Measurements from ENCODE around the gene BUB3.

The BUB3 gene, protein sequence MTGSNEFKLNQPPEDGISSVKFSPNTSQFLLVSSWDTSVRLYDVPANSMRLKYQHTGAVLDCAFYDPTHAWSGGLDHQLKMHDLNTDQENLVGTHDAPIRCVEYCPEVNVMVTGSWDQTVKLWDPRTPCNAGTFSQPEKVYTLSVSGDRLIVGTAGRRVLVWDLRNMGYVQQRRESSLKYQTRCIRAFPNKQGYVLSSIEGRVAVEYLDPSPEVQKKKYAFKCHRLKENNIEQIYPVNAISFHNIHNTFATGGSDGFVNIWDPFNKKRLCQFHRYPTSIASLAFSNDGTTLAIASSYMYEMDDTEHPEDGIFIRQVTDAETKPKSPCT

DNA sequence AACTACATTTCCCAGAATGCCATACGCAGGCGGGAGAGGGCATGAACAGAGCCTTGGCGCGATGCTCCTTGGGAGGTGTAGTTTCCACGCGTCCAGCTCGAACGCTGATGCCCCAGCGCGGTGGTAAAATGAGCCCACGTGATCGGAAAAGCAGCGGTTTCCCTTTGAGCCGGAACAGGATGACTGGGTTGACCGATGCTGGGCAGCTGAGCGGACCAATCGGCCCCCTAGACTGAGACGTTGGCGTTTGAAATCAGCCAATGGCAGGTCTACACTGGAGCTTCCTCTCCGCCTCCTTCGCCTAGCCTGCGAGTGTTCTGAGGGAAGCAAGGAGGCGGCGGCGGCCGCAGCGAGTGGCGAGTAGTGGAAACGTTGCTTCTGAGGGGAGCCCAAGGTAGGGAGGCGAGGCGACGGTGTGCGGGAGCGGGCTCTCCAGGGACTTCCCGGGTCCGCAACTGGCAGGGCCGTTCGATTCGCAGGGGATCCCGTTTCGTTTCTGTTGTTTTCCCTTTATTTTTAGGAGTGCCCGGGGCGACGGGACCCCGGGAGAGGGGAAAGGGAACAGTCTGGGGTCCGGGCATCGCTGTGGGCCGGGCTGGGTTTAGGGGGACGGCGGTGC lies at the start of gene BUB3:
Gene BUB3, plus strand, starts transcription at position 311 of the 619 bp plus-strand sequence. CDS start 516 bp downstream, outside the sequence.
- peak; percentile 82 to 83 for DNase-seq (ENCODE audit: extremely low read depth in 1 of 2, low read depth in 1 of 2)

DNA sequence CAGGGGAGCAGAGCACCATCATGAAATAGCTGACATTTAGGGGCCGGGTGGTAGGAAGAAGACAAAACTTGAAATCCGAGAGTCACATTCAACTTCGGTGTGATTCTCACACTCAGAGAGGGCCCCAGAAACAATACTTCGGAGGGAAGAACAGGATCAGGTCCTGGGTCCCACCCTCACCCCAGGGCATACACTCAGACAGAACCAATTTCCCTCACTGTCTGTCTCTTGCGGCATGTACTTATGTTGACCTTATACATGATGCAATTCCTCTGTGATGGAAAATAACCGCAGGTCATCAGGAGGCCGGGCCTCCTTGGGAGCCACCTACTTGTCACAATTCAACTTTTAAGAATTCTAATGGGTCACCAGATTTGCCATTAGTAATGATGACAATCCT lies 44.7 kb upstream of the BUB3 start:
- no peak for DNase-seq (ENCODE audit: extremely low read depth in 1 of 2, low read depth in 1 of 2)

DNA sequence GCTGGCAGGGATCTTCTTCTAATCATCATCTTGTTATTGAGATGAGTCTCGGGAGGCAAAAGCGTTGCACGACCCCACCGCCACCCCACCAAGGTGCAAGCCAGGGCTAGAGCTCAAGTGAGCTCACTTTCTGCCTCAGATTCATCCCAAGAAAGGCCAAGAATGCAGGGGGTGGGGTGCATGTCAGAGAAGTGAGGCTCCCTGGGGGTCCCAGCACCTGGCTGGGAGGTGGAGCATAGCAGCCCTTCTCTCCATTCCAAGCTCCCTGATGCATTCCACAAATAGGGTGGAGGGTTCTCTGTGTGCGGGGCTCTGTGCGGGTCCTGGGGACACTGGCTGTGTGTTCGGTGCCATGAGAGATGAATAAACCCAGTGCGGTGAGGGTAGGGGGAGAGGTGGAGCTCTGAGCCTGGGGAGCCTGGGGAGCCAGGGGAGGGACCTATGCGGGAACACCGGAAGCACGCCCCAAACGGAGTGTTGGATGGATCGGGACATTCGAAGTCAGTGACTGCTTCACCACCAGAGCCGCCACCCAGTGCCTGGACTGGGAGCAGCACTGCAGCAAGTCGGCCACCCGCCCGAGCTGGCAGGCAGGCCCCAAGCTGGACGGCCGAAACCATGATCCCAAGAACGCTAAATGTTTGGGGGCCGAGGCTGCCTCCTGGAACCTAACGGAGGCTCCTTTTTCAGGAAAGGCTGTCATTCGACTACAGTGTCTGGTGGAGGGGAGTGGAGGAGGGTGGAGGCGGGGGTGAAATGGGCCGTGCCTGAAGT lies 36.4 kb upstream of the BUB3 start:
- no peak for DNase-seq (ENCODE audit: extremely low read depth in 1 of 2, low read depth in 1 of 2)

DNA sequence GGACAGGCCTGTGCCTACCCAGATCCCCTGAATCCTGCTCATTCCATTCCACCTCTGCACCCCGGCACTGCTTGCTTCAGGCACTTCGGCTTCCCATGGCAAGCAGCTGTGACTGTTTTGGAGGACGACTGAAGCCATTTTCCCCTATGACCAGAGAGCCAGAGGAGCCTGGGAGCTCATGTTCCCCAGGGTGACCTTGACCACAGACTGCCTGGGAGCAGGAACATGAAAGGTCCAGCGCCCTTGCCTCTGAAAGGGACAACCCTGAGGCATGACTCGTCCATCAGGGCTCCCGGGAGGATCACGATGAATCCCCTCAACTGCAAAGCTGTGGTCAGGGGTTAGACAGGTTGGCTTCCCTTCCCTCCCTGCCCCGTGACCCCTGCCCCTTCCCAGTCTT lies 35.1 kb upstream of the BUB3 start:
- DNase-seq (ENCODE audit: extremely low read depth in 1 of 2, low read depth in 1 of 2) = no peak

DNA sequence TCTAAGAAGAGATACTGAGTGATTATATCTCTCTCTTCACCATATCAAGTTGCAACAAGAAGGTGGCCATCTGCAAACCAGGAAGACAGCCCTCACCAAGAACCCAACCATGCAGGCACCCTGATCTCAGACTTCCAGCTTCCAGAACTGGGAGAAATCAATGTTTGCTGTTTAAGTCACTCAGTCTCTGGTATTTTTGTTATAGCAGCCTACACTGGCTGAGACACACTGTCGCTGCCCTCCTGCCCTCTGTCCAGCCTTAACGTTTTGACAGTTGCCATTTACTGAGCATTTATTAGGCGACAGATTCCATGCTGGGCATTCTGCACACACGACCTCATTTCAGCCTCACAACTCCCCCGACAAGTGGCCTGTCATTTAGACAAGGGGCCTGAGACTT lies 28.0 kb upstream of the BUB3 start:
- DNase-seq (ENCODE audit: extremely low read depth in 1 of 2, low read depth in 1 of 2) = no peak

DNA sequence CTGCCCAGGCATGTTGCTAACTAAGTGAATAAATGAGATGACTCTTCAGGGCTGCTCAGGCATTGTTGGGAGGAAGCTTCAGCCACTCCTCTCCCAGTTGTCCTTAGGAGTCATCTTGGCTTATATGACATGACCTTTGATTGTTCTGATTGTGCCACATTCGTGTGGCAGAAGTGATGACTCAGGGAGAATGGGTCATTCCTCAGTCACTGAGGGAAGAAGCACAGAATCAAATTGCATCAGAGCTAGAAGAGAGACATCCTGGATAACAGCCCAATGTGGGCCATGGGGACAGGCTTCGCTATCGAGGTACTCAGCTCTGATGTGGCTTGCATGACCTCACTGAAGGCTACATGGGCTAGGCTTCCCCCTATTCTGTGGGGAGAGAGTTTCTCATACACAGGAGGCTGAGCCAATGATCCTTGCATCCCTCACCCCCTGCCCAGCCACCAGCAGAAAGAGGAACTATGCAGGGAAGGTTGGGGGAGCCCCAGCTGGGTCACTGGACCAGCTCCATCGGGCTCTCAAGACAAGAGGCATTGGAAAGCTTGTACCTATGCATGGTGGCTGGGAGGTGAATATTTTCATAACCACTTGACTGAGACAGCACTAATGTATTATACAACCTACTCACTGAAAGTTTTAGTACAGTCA lies 24.5 kb upstream of the BUB3 start:
- no peak for DNase-seq (ENCODE audit: extremely low read depth in 1 of 2, low read depth in 1 of 2)

DNA sequence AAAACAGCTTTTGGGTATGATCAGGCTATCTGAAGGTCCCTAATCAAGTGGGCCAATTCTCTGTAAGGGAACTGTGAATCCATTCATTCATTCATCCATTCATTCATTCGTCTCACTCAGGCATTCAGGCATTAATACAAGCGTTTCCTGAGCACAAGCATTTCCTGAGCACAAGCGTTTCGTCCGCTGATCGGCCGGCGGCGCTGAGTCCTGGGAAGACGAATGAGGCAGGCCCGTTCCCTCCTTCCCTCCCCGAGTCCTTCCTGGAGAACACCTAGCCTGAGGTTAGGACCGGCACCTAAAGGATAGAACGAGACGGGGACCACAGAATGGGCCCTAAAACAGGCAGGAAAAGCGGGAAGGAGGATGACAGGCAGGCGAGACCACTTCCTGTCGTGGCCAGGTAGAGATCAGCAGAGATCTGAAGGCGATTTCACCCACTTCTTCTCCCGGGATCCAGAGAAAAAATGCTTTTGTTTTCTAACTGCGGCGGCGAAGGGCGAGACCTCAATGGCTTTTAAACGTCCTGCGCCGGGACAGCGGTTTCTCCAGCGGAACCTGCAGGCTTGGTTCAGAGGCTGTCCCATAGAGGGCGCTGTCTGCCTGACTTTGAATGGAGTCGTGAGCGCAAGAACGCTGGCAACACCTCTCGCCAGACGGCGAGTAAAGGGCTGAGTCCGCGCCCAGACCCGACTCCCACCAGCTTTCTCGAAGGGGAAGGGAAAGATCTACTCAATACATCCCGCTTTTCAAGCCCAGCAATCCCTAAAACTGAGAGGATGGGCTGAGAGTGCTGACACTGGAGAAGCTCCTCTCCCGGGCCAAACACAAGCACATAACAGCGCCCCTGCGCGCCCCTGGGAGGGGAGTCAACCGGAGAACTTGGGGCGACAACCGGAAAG lies 21.4 kb upstream of the BUB3 start:
- DNase-seq (ENCODE audit: extremely low read depth in 1 of 2, low read depth in 1 of 2) = peak; percentile 76 to 78

DNA sequence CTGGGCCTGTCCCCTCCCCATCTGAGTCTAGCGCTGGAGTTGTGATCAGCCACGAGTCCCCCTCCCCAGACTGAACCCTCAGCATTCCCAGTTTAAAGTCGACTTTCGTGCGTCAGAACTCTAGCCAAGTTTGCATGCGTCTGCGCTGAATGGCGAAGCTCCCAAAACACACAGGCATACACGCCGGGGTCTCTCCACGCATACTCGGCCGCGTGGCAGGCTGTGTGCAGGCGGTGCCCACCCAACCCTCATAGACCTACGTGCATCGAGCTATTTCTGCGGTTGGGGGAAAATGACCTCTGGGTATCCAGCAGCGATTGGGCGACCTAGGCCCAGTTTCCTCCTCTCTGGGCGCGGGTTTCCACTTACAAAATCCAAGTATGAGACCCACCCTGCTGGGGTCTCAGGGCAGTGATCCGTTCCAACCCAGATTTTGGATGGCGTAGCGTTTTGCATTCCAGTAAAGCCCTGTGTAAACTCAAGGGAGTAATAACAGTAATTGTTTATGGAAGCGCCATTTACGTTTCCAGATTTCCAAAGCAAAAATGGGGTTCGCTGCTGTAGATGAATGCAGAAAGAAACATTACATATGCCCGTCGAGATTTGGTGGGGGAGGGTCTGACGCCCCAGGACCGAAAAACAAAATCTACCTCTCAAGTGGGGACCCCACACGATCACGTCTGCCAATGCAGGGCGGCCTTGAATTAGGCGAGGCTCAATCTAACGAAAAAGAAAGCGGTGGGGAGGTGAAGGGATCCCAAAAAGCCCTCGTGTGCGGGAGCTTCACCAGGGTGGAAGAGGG lies 20.5 kb upstream of the BUB3 start:
- no peak for DNase-seq (ENCODE audit: extremely low read depth in 1 of 2, low read depth in 1 of 2)

DNA sequence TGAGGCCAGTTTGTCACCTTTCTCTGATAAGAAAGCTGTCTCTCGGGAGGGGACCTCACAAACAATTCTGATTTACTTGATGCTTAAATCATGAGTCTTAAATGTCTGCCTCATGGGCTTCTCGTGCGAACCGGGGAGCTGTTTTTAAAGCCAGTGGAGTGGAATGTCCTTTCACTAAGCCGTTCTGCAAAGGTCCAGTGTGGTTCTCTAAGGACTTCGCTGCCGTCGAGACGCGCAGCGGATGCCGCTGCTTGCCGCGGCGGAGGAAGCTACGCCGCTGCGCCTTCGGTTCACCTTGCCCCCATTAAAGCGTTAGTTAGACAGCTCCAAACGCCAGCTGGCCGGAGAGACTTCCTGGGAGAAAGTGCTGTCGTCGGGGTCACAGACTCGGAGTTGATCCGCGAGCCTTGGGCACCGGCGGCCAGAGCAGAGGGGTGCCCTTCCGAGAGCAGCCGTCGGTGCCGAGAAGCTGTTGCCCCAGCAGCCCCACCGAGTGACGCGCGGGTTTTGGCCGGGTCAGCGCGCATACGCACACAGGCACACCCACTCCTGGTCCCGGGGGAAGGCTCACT lies 19.8 kb upstream of the BUB3 start:
- DNase-seq (ENCODE audit: extremely low read depth in 1 of 2, low read depth in 1 of 2) = no peak

DNA sequence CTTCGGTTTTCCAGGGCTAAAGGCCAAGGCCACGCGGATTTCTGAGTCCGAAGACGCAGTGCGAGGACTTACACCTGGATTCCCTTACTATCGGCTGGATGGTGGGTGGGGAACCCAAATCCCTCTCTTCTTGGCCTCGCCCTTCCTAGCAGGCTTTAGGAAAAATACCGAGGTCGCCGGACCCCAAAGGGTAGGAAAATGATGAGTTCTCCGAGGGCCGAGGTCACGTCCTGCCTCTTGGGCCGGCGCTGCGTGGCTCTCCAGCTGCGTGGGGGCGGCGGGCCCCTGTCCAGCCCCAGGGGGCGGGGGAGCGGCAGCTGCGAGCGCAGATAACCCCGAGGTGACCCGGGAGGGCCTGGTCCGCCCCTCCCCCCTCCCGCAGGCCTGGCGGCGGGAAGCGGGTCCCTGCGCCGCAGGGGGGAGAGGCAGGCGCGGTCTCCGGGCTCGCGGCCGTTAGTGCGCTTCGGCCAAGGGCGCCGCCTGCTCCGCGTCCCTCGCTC lies 19.2 kb upstream of the BUB3 start:
- no peak for DNase-seq (ENCODE audit: extremely low read depth in 1 of 2, low read depth in 1 of 2)

DNA sequence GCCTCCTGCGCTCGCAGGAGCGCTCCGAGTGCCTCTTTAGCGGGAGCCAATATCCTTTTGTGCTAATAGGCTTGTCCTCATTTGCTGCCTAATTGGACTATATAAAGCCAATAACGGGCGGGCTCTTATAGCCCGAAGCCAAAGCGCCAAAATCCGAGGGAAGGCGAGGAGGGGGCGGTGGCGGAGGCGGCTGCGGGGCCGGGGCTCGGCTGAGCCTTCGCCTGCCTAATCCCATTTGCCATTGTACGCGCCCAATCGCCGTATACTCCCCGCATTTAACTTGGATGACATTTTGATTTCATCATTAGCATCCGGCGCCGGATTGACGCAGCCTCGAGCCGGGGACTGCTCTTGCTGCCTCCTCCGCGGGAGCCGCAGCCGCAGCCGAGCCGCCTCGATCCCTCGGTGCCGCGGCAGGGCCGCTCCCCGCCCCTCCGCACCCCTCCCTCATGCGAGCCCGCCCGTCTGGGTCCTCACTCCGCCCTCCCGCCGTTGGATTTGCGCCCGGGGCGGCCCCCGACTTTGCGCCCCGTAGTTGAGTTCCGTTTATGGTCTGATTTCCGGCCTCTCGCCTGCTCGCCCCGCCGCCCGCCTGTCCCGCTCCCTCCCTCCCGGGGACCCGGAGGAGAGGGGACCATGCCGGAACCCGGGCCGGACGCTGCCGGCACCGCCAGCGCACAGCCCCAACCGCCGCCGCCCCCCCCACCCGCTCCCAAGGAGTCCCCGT lies 18.6 kb upstream of the BUB3 start, which contains the start of gene HMX3:
Gene HMX3, plus strand, starts transcription at position 556 of the 727 bp plus-strand sequence. Its CDS starts 81 bp downstream, at position 637.
- no peak for DNase-seq (ENCODE audit: extremely low read depth in 1 of 2, low read depth in 1 of 2)

DNA sequence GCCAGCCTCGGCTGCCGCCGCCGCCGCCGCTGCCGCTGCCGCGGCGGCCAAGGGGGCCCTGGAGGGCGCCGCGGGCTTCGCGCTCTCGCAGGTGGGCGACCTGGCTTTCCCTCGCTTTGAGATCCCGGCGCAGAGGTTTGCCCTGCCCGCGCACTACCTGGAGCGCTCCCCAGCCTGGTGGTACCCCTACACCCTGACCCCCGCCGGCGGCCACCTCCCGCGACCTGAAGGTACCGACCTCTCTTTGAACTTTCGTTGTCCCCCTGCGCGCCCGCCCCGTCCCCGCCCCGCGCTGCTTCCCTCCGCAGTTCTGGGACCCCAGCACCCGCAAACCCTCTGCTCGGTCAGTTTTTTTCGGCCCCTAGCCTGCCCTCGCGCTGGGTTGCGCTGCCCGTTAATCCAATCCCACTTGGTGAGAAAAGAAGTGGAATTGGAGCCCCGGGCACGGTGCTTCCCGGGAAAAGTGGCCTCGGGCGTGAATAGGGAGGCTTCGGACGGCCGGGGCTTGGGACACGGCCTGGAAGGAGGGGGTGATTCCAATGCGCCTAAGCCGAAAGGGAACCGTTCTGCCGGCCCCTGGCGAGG lies 17.9 kb upstream of the BUB3 start:
- no peak for DNase-seq (ENCODE audit: extremely low read depth in 1 of 2, low read depth in 1 of 2)

DNA sequence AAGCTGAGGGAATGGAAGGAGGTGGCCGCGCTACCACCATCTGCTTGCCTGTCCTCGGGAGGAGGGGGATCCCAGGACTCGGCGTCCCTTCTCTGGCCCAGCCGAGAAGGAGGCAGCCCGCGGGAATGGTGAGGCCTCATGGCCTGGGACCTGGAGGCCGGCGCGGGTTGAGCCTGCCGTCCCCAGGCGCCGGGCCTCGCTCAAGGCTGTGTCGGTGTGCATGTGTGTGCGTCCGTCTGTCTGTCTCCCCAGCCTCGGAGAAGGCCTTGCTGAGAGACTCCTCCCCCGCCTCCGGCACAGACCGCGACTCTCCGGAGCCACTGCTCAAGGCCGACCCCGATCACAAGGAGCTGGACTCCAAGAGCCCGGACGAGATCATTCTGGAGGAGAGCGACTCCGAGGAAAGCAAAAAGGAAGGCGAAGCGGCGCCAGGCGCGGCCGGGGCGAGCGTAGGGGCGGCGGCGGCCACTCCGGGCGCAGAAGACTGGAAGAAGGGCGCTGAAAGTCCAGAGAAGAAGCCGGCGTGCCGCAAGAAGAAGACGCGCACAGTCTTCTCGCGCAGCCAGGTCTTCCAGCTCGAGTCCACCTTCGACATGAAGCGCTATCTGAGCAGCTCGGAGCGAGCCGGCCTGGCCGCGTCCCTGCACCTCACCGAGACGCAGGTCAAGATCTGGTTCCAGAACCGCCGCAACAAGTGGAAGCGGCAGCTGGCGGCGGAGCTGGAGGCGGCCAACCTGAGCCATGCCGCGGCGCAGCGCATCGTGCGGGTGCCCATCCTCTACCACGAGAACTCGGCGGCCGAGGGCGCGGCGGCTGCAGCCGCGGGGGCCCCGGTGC lies 17.2 kb upstream of the BUB3 start:
- no peak for DNase-seq (ENCODE audit: extremely low read depth in 1 of 2, low read depth in 1 of 2)

DNA sequence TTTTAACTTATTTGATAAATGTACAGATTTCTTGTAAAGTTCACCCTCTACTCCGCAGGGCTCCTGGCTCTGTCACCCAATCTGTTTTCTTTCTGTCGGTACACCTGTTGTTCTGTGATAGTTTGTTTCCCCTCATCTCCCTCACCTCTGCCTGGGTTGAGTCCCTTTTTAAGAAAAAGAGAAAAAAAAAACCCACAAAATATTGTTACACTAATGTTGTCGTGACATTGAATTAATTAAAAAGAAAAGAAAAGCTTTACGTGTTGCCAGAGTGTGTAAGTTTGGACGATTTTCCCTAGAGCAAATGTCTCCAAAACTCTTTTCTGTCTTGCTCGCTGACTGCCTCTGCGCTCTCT lies 15.1 kb upstream of the BUB3 start:
- DNase-seq (ENCODE audit: extremely low read depth in 1 of 2, low read depth in 1 of 2) = no peak

DNA sequence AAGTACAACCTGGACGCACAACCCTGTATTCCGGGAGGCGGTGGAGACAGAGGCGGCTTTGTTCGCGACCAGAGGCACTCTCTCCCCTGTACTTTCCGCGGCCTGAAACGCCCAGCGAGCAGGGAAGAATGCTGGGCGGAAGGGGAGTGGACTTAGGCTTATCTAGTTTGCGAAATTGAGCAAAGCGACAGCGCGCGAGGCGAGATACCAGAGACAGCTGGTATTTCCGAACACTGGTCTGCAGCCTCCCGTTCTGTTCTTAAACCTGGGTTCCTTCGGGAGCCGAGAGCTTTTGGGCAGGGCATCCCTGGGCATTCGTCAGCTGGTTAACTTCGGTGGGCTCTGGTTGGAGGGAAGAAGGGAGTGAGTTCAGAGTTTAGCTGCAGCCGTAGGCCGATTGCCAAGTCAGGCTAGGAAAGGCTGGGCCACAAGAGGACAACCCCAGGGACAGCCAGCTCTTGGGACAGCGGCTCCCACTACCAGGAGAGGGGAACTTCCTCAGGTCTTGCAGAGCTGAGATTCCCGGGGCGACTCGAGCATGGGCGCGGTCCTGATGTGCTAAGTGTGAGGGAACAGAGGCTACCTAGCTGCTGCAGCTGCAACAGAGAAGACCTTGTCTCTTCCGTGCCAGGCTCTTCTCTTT lies 14.6 kb upstream of the BUB3 start:
- DNase-seq (ENCODE audit: extremely low read depth in 1 of 2, low read depth in 1 of 2) = no peak

DNA sequence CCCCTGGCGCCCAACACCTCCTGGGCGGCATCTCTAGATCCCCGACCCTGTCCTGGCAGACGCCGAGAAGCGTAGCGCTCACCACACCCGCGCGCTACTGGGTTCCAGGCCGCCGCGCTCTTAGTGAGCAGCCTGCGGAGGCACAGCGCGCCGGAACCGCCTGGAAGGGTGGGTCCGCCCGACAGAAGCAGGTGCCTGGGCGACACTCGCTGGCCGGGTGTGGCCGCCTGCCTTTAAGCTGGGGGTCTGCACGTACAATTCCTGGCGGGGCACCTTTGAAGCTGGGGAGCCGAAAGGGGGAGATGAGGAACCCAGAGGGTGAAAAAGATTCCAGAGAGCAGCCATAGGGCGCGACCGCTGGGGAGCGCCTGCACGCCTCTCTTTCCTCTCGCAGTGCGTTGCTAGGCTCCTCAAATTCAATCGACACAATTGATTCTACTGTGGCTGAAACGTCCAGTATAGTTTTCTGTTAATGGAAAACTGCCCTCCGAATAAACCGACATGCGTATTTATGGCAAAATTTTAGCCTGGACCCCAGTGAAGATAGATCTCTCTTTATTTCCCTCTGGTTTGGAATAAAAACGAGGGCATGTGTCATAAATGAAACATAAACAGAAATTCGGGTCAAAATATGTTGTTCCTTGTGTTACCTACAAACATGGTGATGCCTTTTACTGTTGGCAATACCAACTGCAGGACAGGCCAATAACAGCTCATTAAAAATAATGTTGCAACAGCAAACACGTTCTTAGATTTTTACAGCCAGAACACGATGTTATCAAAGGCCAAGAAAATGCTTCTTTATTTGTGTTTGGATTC lies 13.8 kb upstream of the BUB3 start:
- DNase-seq (ENCODE audit: extremely low read depth in 1 of 2, low read depth in 1 of 2) = no peak
